ENCODE results near the gene ZNF791.
"Not testable (repeated sequence)": the region's sequence is repeated elsewhere in the genome, so short reads cannot be mapped to it uniquely, and the experiment has no call there.

The ZNF791 gene

GRCh38 chr19:12629215-12629614, 18.5 kb downstream of the ZNF791 start:
- DNase-seq (ENCODE audit: low spot score) = no peak

GRCh38 chr19:12636631-12637030, 25.9 kb downstream of the ZNF791 start:
- DNase-seq (ENCODE audit: low spot score) = no peak

GRCh38 chr19:12638611-12639182, 28.0 kb downstream of the ZNF791 start:
- no peak for DNase-seq (ENCODE audit: low spot score)

GRCh38 chr19:12639901-12640613, 29.3 kb downstream of the ZNF791 start:
- DNase-seq (ENCODE audit: low spot score) = peak; percentile 66

GRCh38 chr19:12641456-12641855, 30.7 kb downstream of the ZNF791 start:
- no peak for DNase-seq (ENCODE audit: low spot score)

GRCh38 chr19:12642506-12642905, 31.8 kb downstream of the ZNF791 start:
- DNase-seq (ENCODE audit: low spot score) = no peak

GRCh38 chr19:12643716-12644115, 33.0 kb downstream of the ZNF791 start:
- DNase-seq (ENCODE audit: low spot score) = not testable (repeated sequence)

- DNase-seq (ENCODE audit: low spot score) = no peak
These were observed 35.8 kb downstream of the ZNF791 start for GRCh38 chr19:12646551-12646950.

- no peak for DNase-seq (ENCODE audit: low spot score)
These were observed 36.3 kb downstream of the ZNF791 start for GRCh38 chr19:12647047-12647446.

- no peak for DNase-seq (ENCODE audit: low spot score)
These were observed 36.9 kb downstream of the ZNF791 start for GRCh38 chr19:12647490-12648071.

- no peak for DNase-seq (ENCODE audit: low spot score)
These were observed 37.4 kb downstream of the ZNF791 start for GRCh38 chr19:12648088-12648487.

- no peak for DNase-seq (ENCODE audit: low spot score)
These were observed 39.2 kb downstream of the ZNF791 start for GRCh38 chr19:12649941-12650340.

- DNase-seq (ENCODE audit: low spot score) = no peak
These were observed 41.5 kb downstream of the ZNF791 start for GRCh38 chr19:12652219-12652618.

GRCh38 chr19:12655546-12655945, 44.8 kb downstream of the ZNF791 start:
- no peak for DNase-seq (ENCODE audit: low spot score)

- no peak for DNase-seq (ENCODE audit: low spot score)
These were observed 46.3 kb downstream of the ZNF791 start for GRCh38 chr19:12656899-12657571.

- DNase-seq (ENCODE audit: low spot score) = no peak
These were observed 47.2 kb downstream of the ZNF791 start for GRCh38 chr19:12657966-12658365.

GRCh38 chr19:12660980-12661379, 50.3 kb downstream of the ZNF791 start:
- peak; percentile 79 for DNase-seq (ENCODE audit: low spot score)

- DNase-seq (ENCODE audit: low spot score) = no peak
These were observed 53.9 kb downstream of the ZNF791 start for GRCh38 chr19:12664406-12665280.

- peak; percentile 68 for DNase-seq (ENCODE audit: low spot score)
These were observed 54.5 kb downstream of the ZNF791 start for GRCh38 chr19:12665281-12665573.

GRCh38 chr19:12665671-12666264, 55.0 kb downstream of the ZNF791 start:
- no peak for DNase-seq (ENCODE audit: low spot score)

GRCh38 chr19:12666265-12667048, 55.7 kb downstream of the ZNF791 start, which contains the start of the genes MAN2B1 and WDR83:
TSS of gene MAN2B1 (minus strand) at chr19:12666742. CDS start at chr19:12666701, 41 bp downstream.
TSS of gene WDR83 (plus strand) at chr19:12666807. CDS start at chr19:12669791, 2,984 bp downstream.
- peak; percentile 73 for DNase-seq (ENCODE audit: low spot score)
